T1000 (cell line): ENCODE data around the gene PRKCA.

Experiments used
- DNase-seq: peaks from one replicate; lab custom pipeline; 2025; ENCODE audit warnings: mixed read lengths; lab: John Stamatoyannopoulos, UW

The PRKCA gene

GRCh38 chr17:66777689-66778225 lies 475.3 kb downstream of the PRKCA start:
- no peak for DNase-seq

- no peak for DNase-seq
These were observed 476.3 kb downstream of the PRKCA start for GRCh38 chr17:66778531-66779236.

- no peak for DNase-seq
These were observed 476.8 kb downstream of the PRKCA start for GRCh38 chr17:66779237-66779606.

- DNase-seq, result no peak
These were observed 478.7 kb downstream of the PRKCA start for GRCh38 chr17:66781135-66781534.

GRCh38 chr17:66782851-66783250 lies 480.4 kb downstream of the PRKCA start:
- no peak for DNase-seq

- DNase-seq, result no peak
These were observed 481.4 kb downstream of the PRKCA start for GRCh38 chr17:66783656-66784381.

- DNase-seq, result no peak
These were observed 482.4 kb downstream of the PRKCA start for GRCh38 chr17:66784621-66785364.

GRCh38 chr17:66786107-66786506 lies 483.7 kb downstream of the PRKCA start:
- no peak for DNase-seq

GRCh38 chr17:66787914-66788313 lies 485.5 kb downstream of the PRKCA start:
- DNase-seq, result no peak

- DNase-seq, result no peak
These were observed 486.7 kb downstream of the PRKCA start for GRCh38 chr17:66789093-66789492.

GRCh38 chr17:66789961-66790437 lies 487.6 kb downstream of the PRKCA start:
- no peak for DNase-seq

GRCh38 chr17:66790501-66791061 lies 488.2 kb downstream of the PRKCA start:
- no peak for DNase-seq

GRCh38 chr17:66791347-66791746 lies 488.9 kb downstream of the PRKCA start:
- DNase-seq, result no peak

- no peak for DNase-seq
These were observed 491.4 kb downstream of the PRKCA start for GRCh38 chr17:66793814-66794213.

GRCh38 chr17:66795486-66795885 lies 493.1 kb downstream of the PRKCA start:
- no peak for DNase-seq

- DNase-seq, result no peak
These were observed 497.6 kb downstream of the PRKCA start for GRCh38 chr17:66799849-66800537.

- DNase-seq, result no peak
These were observed 501.1 kb downstream of the PRKCA start for GRCh38 chr17:66803474-66803951.

GRCh38 chr17:66805567-66805966 lies 503.2 kb downstream of the PRKCA start:
- no peak for DNase-seq

GRCh38 chr17:66807182-66807581 lies 504.8 kb downstream of the PRKCA start:
- no peak for DNase-seq

- DNase-seq, result no peak
These were observed 507.0 kb downstream of the PRKCA start for GRCh38 chr17:66809408-66809807.

GRCh38 chr17:66810951-66811682 lies 508.7 kb downstream of the PRKCA start:
- DNase-seq, result no peak
